22Rv1 (cell line): Measurements from ENCODE around the gene RBM18.

Source experiments
- H3K27ac ChIP-seq: fragments of 450-650 bp; 2 replicates; pipeline ENCODE4 v1.5.1; 2017
- CTCF ChIP-seq: fragments of 450-650 bp; IDR thresholded peaks from 2 replicates; pipeline ENCODE4 v1.5.1; 2017; ENCODE audit warnings: mild to moderate bottlenecking
- ZFX ChIP-seq: fragments of 450-650 bp; IDR thresholded peaks from 2 replicates; pipeline ENCODE4 v1.6.1; 2017; ENCODE audit warnings: antibody characterized with exemption, borderline replicate concordance

RBM18 gene

GRCh38 chr9:122297512-122297911 lies 32.9 kb upstream of the RBM18 start:
- H3K27ac ChIP-seq: no peak overlapping the region
- TF ChIP-seq CTCF (no peak), ZFX (no peak)

GRCh38 chr9:122294531-122294930 lies 29.9 kb upstream of the RBM18 start:
- no peak for TF ChIP-seq CTCF
- no peak for TF ChIP-seq ZFX
- H3K27ac ChIP-seq: no peak overlapping the region

- TF ChIP-seq ZFX (no peak), CTCF (no peak)
- H3K27ac ChIP-seq: no peak overlapping the region
Observed at GRCh38 chr9:122291458-122291857, 26.8 kb upstream of the RBM18 start.

GRCh38 chr9:122287214-122287720 lies 22.6 kb upstream of the RBM18 start:
- H3K27ac ChIP-seq: no peak overlapping the region
- no peak for TF ChIP-seq CTCF
- no peak for TF ChIP-seq ZFX

GRCh38 chr9:122286764-122287163 lies 22.1 kb upstream of the RBM18 start:
- TF ChIP-seq CTCF (no peak), ZFX (no peak)
- H3K27ac ChIP-seq: no peak overlapping the region

GRCh38 chr9:122281368-122281767 lies 16.7 kb upstream of the RBM18 start:
- H3K27ac ChIP-seq: no peak overlapping the region

More at GRCh38 chr9:122281368-122281767, 16.7 kb upstream of the RBM18 start:
- TF ChIP-seq ZFX: no peak
- no peak for TF ChIP-seq CTCF
